Sigmoid colon (tissue), 4 donors: Measurements from ENCODE around the gene PBX3.

Experiments used
- CTCF ChIP-seq, 4 experiments: fragments of 450-650 bp in 3 of 4; fragments of 200-600 bp in 1 of 4; IDR thresholded peaks; one replicate each; pipeline ENCODE4 v1.5.1; 2016 to 2019; ENCODE audit warnings: antibody characterized with exemption in 4 of 4, mild to moderate bottlenecking in 3 of 4, moderate library complexity in 2 of 4
- POLR2A ChIP-seq, 2 donors: fragments of 450-650 bp; IDR thresholded peaks; one replicate each; pipeline ENCODE4 v1.6.1; 2016; ENCODE audit warnings: antibody characterized with exemption in 2 of 2, mild to moderate bottlenecking in 2 of 2, moderate library complexity in 2 of 2
- POLR2AphosphoS5 ChIP-seq, 4 donors: sonication (generic); formaldehyde crosslinking; IDR thresholded peaks; one replicate each; pipeline ENCODE4 v1.6.1; 2017; ENCODE audit warnings: antibody characterized with exemption in 4 of 4

- no peak for TF ChIP-seq POLR2A (IDR thresholded peaks at IDR 0.05)
- TF ChIP-seq CTCF (IDR thresholded peaks at IDR 0.05) = no peak
- TF ChIP-seq POLR2AphosphoS5 (IDR thresholded peaks at IDR 0.05) = no peak
Measured at GRCh38 chr9:125821078-125821477, 73.9 kb downstream of the PBX3 start.
